Lung (tissue), 12 donors: Measurements from ENCODE around the gene ENO2. TPM values are rescaled to one million over a fixed set of nuclear protein-coding genes. Genes with fewer than 3 reads are reported as not detected.

Source experiments
- ATAC-seq: fragments of 200-7000 bp; cut with Tn5 transposase; one replicate; pipeline ENCODE4 v1.9.1; 2020; ENCODE audit warnings: moderate number of reproducible peaks; ENCODE audit not compliant: insufficient read depth, low FRiP score
- DNase-seq, 3 donors: peaks; one replicate each; pipeline ENCODE4 v3.0.0-alpha.2; 2013 to 2017
- H3K27ac ChIP-seq, 2 donors: one replicate each; pipeline ENCODE4 v1.5.1; 2013; ENCODE audit warnings: mild to moderate bottlenecking in 2 of 2, moderate library complexity in 2 of 2, control low read depth in 1 of 2, inconsistent platforms in 1 of 2, low read depth in 1 of 2, low read length in 1 of 2
- H3K27me3 ChIP-seq, 3 donors: one replicate each; pipeline ENCODE4 v1.5.1; 2013; ENCODE audit warnings: low read length in 2 of 3; ENCODE audit not compliant: control insufficient read depth in 3 of 3, insufficient read depth in 3 of 3
- H3K36me3 ChIP-seq, 4 donors: one replicate each; pipeline ENCODE4 v1.5.1; 2013; ENCODE audit warnings: low read length in 4 of 4, mild to moderate bottlenecking in 1 of 4, moderate library complexity in 1 of 4; ENCODE audit not compliant: control insufficient read depth in 4 of 4, insufficient read depth in 4 of 4
- H3K4me1 ChIP-seq, 5 donors: one replicate each; pipeline ENCODE4 v1.5.1; 2013; ENCODE audit warnings: low read length in 5 of 5, mild to moderate bottlenecking in 2 of 5, moderate library complexity in 1 of 5; ENCODE audit not compliant: control insufficient read depth in 5 of 5, insufficient read depth in 5 of 5
- H3K4me3 ChIP-seq: one replicate; pipeline ENCODE4 v1.5.1; 2013; ENCODE audit warnings: mild to moderate bottlenecking, control low read depth, moderate library complexity
- H3K9ac ChIP-seq, 2 donors: one replicate each; pipeline ENCODE4 v1.5.1; 2013; ENCODE audit warnings: low read length in 2 of 2, control low read depth in 1 of 2; ENCODE audit not compliant: insufficient read depth in 1 of 2
- H3K9me3 ChIP-seq, 4 donors: one replicate each; pipeline ENCODE4 v1.5.1; 2013; ENCODE audit warnings: low read length in 3 of 4, mild to moderate bottlenecking in 1 of 4, moderate library complexity in 1 of 4; ENCODE audit not compliant: control insufficient read depth in 4 of 4, insufficient read depth in 3 of 4
- WGBS, 2 donors: extraction: QIAGEN DNeasy Blood & Tissue Kit; methylation state at CpG; one replicate each; pipeline ENCODE4 v1.1.7; 2013; 5-methylcytosine and 5-hydroxymethylcytosine counted together
- polyA plus RNA-seq, 2 donors: library from polyadenylated mRNA; stranded (reverse); fragments of 200-250 nt; gene quantifications; one replicate each; pipeline ENCODE4 v1.2.1, GENCODE V29; 2013
- total RNA-seq, 2 donors: library from RNA; depleted of rRNA in 1 of 2; stranded (reverse); fragments of >200 nt in 1 of 2; gene quantifications; one replicate each; pipeline ENCODE4 v1.2.1, GENCODE V29; 2014 to 2021
- TF ChIP-seq, protein P1 (sequence below): IDR thresholded peaks from 2 replicates; pipeline ENCODE4 v1.5.1; 2012; ENCODE audit warnings: mild to moderate bottlenecking; ENCODE audit errors: control extremely low read depth, extremely low read depth
- donor health status: control.
- donor health status: control.
- donor health status: Bipolar disorder and iron deficiency.
- donor health status: healthy.
- donor health status: DM: yes; HTN: yes; CAD: no.

ENO2 gene
- total and polyA plus RNA-seq, 4 donors, result 14.4 to 41.9 (median 30.8) TPM

DNA sequence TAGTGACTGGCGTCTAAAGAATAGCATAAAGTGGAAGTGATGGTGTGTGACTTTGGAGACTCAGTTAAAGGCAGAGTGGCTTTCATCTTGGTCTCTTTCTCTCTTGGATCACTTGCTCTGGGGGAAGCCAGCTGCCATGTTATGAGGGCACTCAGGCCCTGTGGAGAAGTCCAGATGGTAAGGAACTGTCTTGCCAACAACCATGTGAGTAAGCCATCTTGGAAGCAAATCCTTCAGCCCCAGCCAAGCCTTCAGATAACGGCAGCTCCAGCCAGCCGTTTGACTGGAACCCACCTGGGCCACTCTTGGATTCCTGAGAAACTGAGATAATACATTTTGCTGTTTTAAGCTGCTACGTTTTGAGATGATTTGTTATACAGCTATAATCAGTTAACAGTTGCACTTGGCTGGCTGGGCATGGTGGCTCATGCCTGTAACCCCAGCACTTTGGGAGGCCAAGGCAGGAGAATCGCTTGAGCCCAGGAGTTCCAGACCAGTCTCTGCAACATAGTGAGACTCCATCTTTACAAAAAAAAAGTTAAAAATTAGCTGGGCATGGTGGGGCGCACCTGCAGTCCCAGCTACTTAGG, 17.4 kb upstream of the ENO2 start:
- Histone ChIP-seq H3K27ac (no peak overlapping the region), H3K27me3 (no peaks in the 10 kb centered on the region), H3K4me1 (peaks cover 0 to 6% (median 0%) of the 10 kb centered on the region in 5 donors), H3K4me3 (no peak overlapping the region), H3K9ac (no peak overlapping the region), H3K36me3 (no peaks in the 10 kb centered on the region), H3K9me3 (no peaks in the 10 kb centered on the region)
- ATAC-seq, result no peak
- WGBS, 2 donors, result 85 to 88% methylated on average over 6 of the region's 6 CpGs
- DNase-seq, result no peak
- TF ChIP-seq, protein P1, sequence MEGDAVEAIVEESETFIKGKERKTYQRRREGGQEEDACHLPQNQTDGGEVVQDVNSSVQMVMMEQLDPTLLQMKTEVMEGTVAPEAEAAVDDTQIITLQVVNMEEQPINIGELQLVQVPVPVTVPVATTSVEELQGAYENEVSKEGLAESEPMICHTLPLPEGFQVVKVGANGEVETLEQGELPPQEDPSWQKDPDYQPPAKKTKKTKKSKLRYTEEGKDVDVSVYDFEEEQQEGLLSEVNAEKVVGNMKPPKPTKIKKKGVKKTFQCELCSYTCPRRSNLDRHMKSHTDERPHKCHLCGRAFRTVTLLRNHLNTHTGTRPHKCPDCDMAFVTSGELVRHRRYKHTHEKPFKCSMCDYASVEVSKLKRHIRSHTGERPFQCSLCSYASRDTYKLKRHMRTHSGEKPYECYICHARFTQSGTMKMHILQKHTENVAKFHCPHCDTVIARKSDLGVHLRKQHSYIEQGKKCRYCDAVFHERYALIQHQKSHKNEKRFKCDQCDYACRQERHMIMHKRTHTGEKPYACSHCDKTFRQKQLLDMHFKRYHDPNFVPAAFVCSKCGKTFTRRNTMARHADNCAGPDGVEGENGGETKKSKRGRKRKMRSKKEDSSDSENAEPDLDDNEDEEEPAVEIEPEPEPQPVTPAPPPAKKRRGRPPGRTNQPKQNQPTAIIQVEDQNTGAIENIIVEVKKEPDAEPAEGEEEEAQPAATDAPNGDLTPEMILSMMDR, result no peak

DNA sequence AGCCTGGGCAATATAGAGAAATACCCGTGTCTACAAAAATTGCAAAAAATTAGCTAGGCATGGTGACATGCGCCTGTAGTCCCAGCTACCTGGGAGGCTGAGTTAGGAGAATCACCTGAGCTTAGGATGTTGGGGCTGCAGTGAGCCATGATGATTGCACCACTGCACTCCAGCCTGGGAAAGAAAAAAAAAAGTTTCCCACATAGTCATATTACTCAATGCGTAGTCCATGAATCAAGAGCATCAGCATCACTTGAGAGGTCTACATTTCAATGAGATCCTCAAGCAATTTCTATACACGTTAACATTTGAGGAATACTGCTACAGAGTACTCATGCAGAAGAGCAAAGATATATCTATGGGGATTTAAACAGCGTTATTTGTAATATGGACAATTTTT, 15.0 kb upstream of the ENO2 start:
- ATAC-seq, result no peak
- WGBS, 2 donors, result 62 to 64% methylated on average over 5 of the region's 5 CpGs
- H3K4me3 ChIP-seq, result no peak overlapping the region

DNA sequence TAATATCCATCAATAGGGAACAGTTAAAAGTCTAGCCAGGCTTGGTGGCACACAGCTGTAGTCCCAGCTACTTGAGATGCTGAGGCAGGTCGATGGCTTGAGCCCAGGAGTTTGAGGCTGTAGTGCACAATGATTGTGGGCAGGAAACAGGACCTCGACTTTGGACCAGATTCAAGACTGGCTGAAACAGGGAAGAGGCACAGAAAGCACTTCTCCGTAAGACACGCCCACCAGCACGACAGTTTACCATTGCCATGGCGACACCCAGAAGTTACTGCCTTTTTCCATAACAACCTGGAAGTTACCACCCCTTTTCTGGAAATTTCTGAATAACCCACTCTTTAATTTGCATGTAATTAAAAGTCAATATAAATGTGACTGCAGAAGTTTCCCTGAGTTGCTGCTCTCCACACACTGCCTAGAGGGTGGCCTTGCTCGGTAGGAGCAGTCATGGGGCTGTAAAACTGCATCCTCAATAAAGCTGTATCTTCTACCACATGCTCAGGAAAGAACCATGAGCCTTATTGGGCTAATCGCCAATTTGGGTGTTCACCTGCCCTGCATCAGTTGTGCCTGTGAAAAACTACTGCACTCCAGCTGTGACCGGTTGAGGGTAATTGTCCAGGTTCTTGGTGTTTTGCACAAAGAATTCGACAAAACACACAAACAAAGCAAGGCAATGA, 14.4 kb upstream of the ENO2 start:
- no peaks in the 10 kb centered on the region for H3K36me3 ChIP-seq
- no peak overlapping the region for H3K4me3 ChIP-seq
- DNase-seq (peak; percentile 71 to 77 (median 74)), ATAC-seq (no peak)
- H3K9me3 ChIP-seq, result no peaks in the 10 kb centered on the region
- H3K9ac ChIP-seq, result no peak overlapping the region
- H3K27me3 ChIP-seq, result no peaks in the 10 kb centered on the region
- peak overlapping the region in 1 of 2 donors; percentile 65 for H3K27ac ChIP-seq
- WGBS, 2 donors, result 37 to 42% methylated on average over 10 of the region's 10 CpGs
- H3K4me1 ChIP-seq, result peaks cover under 1 to 13% (median 5%) of the 10 kb centered on the region in 5 donors
- TF ChIP-seq, protein P1, result no peak

More for the DNA sequence above, 15.0 kb upstream of the ENO2 start:
- no peaks in the 10 kb centered on the region for H3K9me3 ChIP-seq
- DNase-seq, result no peak
- H3K27me3 ChIP-seq, result no peaks in the 10 kb centered on the region
- H3K36me3 ChIP-seq, result no peaks in the 10 kb centered on the region
- H3K27ac ChIP-seq, result no peak overlapping the region
- no peak overlapping the region for H3K9ac ChIP-seq
- H3K4me1 ChIP-seq, result peaks cover 0 to 11% (median 4%) of the 10 kb centered on the region in 5 donors
- TF ChIP-seq, protein P1, result no peak
